HepG2 (cell line): ENCODE data around the gene KCNAB1. TPM values are rescaled to one million over a fixed set of nuclear protein-coding genes. Genes with fewer than 3 reads are reported as not detected.

Experiments
- ATAC-seq: fragments of 200-7000 bp; cut with Tn5 transposase; 3 replicates; pipeline ENCODE4 v1.9.1; 2020; ENCODE audit warnings: mild to moderate bottlenecking, moderate library complexity
- BruUV-seq: library from RNA; stranded (reverse); fragments of 400-500 nt; replicated peaks from 2 replicates; lab custom pipeline; 2021; lab: Mats Ljungman, UMichigan
- CTCF ChIA-PET: fragments of 300-600 bp; formaldehyde crosslinking; extraction: SDS; loops from one replicate; lab custom pipeline; 2021; ENCODE audit warnings: low total read pairs, inconsistent platforms, low intra/inter-chr PET ratio; lab: Yijun Ruan, JAX
- POLR2A ChIA-PET: fragments of 350-600 bp; sonication (Branson Sonifier 250); formaldehyde crosslinking; loops from one replicate; lab custom pipeline; 2020; ENCODE audit warnings: antibody characterized with exemption, inconsistent platforms; lab: Yijun Ruan, JAX
- DNase-seq: peaks from one replicate; pipeline ENCODE4 v3.0.0-alpha.2; 2015; ENCODE audit warnings: low spot score
- FAIRE-seq: peaks from 3 replicates; lab custom pipeline; 2011; peaks lifted over from hg19 to GRCh38; lab: Jason Lieb, UNC
- H2AFZ ChIP-seq: one replicate; pipeline ENCODE4 v1.6.1; 2011; ENCODE audit warnings: low read length, inconsistent platforms
- H3K27ac ChIP-seq: fragments of 300-600 bp; 3 replicates; pipeline ENCODE4 v1.8.0; 2011; ENCODE audit warnings: mixed run types, mild to moderate bottlenecking, mixed read lengths, low read length, inconsistent platforms; ENCODE audit not compliant: insufficient read depth; ENCODE audit errors: extremely low read length
- H3K27me3 ChIP-seq, 2 experiments: fragments of 200-600 bp in 1 of 2; 2 replicates in 1 of 2; 3 replicates in 1 of 2; pipeline versions ENCODE4 v1.6.0 to v1.8.0; 2011; ENCODE audit warnings: low read length in 2 of 2, mild to moderate bottlenecking in 2 of 2, moderate library complexity in 2 of 2, inconsistent platforms in 1 of 2; ENCODE audit not compliant: insufficient read depth in 2 of 2, control insufficient read depth in 1 of 2
- H3K36me3 ChIP-seq, 2 experiments: fragments of 200-600 bp in 1 of 2; replicated peaks in 1 of 2; 2 replicates in 1 of 2; 3 replicates in 1 of 2; pipeline versions ENCODE4 v1.5.1 to v1.8.0; 2011; ENCODE audit warnings: low read length in 2 of 2, inconsistent platforms in 1 of 2; ENCODE audit not compliant: insufficient read depth in 2 of 2, control insufficient read depth in 1 of 2
- H3K4me1 ChIP-seq: 2 replicates; pipeline ENCODE4 v1.5.1; 2012; ENCODE audit warnings: low read length, inconsistent platforms; ENCODE audit not compliant: insufficient read depth
- H3K4me2 ChIP-seq: 2 replicates; pipeline ENCODE4 v1.6.0; 2011; ENCODE audit warnings: low read depth, low read length, inconsistent platforms
- H3K4me3 ChIP-seq, 3 experiments: fragments of 200-600 bp in 1 of 3; sonication (generic), shearing (Covaris generic) in 1 of 3; replicated peaks in 1 of 3; 2 replicates each; pipeline ENCODE4 v1.5.1; 2011 to 2016; ENCODE audit warnings: low read length in 3 of 3, inconsistent platforms in 2 of 3, low read depth in 2 of 3, mild to moderate bottlenecking in 2 of 3, control low read depth in 1 of 3, mixed read lengths in 1 of 3; ENCODE audit not compliant: insufficient read depth in 1 of 3
- H3K79me2 ChIP-seq: one replicate; pipeline ENCODE4 v1.6.1; 2011; ENCODE audit warnings: low read length, inconsistent platforms; ENCODE audit not compliant: insufficient read depth
- H3K9ac ChIP-seq: 2 replicates; pipeline ENCODE4 v1.6.0; 2011; ENCODE audit warnings: mild to moderate bottlenecking, low read depth, low read length, inconsistent platforms; ENCODE audit not compliant: insufficient read depth
- H3K9me3 ChIP-seq: 2 replicates; pipeline ENCODE4 v1.5.1; 2012; ENCODE audit warnings: mild to moderate bottlenecking, low read length
- H4K20me1 ChIP-seq: 2 replicates; pipeline ENCODE4 v1.6.0; 2011; ENCODE audit warnings: inconsistent platforms, mild to moderate bottlenecking, low read length, moderate library complexity; ENCODE audit not compliant: insufficient read depth
- AGO2 ChIP-seq: fragments of 200-400 bp; formaldehyde crosslinking; optimal IDR thresholded peaks from 2 replicates; pipeline ENCODE3; 2017; ENCODE audit warnings: mild to moderate bottlenecking, low read depth, low read length, moderate library complexity
- HBP1 ChIP-seq: IDR thresholded peaks from 2 replicates; pipeline ENCODE4 v1.6.1; 2016; ENCODE audit warnings: low read depth, control low read depth
- IRF9 ChIP-seq: sonication (generic); formaldehyde crosslinking; IDR thresholded peaks from 2 replicates; pipeline ENCODE4 v1.8.0; 2022; ENCODE audit warnings: missing genetic modification reagents, mild to moderate bottlenecking, borderline replicate concordance
- ISL2 ChIP-seq: sonication (generic); formaldehyde crosslinking; IDR thresholded peaks from 2 replicates; pipeline ENCODE4 v1.5.0; 2020; ENCODE audit warnings: missing genetic modification reagents
- MAFG ChIP-seq: sonication (generic); formaldehyde crosslinking; IDR thresholded peaks from 2 replicates; pipeline ENCODE4 v1.5.1; 2020; ENCODE audit warnings: mild to moderate bottlenecking, missing genetic modification reagents
- MAZ ChIP-seq, 2 experiments: sonication (generic) in 1 of 2; formaldehyde crosslinking in 1 of 2; IDR thresholded peaks; 2 replicates each; pipeline versions ENCODE4 v1.5.0 to v1.6.1; 2012 to 2020; ENCODE audit warnings: low read depth in 2 of 2, mild to moderate bottlenecking in 2 of 2, borderline replicate concordance in 1 of 2, improper control_type of control experiment in 1 of 2, low read length in 1 of 2, missing genetic modification reagents in 1 of 2, moderate library complexity in 1 of 2
- NFE2L1 ChIP-seq: sonication (generic); formaldehyde crosslinking; IDR thresholded peaks from 2 replicates; pipeline ENCODE4 v1.4.0; 2020; ENCODE audit warnings: missing genetic modification reagents, mild to moderate bottlenecking, borderline replicate concordance
- NKX3-1 ChIP-seq: sonication (generic); formaldehyde crosslinking; IDR thresholded peaks from 2 replicates; pipeline ENCODE4 v1.5.0; 2020; ENCODE audit warnings: missing genetic modification reagents
- SIN3B ChIP-seq: fragments of 150-350 bp; IDR thresholded peaks from 2 replicates; pipeline ENCODE4 v1.6.1; 2014; ENCODE audit warnings: low read length
- SOX5 ChIP-seq: IDR thresholded peaks from 2 replicates; pipeline ENCODE4 v1.6.1; 2016; ENCODE audit warnings: borderline replicate concordance
- ZHX1 ChIP-seq: sonication (generic); formaldehyde crosslinking; IDR thresholded peaks from 2 replicates; pipeline ENCODE4 v1.8.1; 2022; ENCODE audit warnings: low read depth, mild to moderate bottlenecking, missing genetic modification reagents
- ZNF143 ChIP-seq: sonication (generic); formaldehyde crosslinking; IDR thresholded peaks from 2 replicates; pipeline ENCODE4 v1.4.0; 2020; ENCODE audit warnings: missing genetic modification reagents
- ZNF281 ChIP-seq: sonication (generic); formaldehyde crosslinking; IDR thresholded peaks from 2 replicates; pipeline ENCODE4 v1.4.0; 2020; ENCODE audit warnings: missing genetic modification reagents, borderline replicate concordance
- ZNF3 ChIP-seq: IDR thresholded peaks from 2 replicates; pipeline ENCODE4 v1.7.0; 2017; ENCODE audit warnings: inconsistent platforms
- ZNF337 ChIP-seq: sonication (generic); formaldehyde crosslinking; IDR thresholded peaks from 2 replicates; pipeline ENCODE4 v1.5.1; 2020; ENCODE audit warnings: missing genetic modification reagents, low read depth, mild to moderate bottlenecking, borderline replicate concordance
- ZNF605 ChIP-seq: sonication (generic); formaldehyde crosslinking; IDR thresholded peaks from 2 replicates; pipeline ENCODE4 v1.8.0; 2022; ENCODE audit warnings: mild to moderate bottlenecking, missing genetic modification reagents
- ZZZ3 ChIP-seq: sonication (generic); formaldehyde crosslinking; IDR thresholded peaks from 2 replicates; pipeline ENCODE4 v1.4.0; 2020; ENCODE audit warnings: missing genetic modification reagents, mild to moderate bottlenecking, borderline replicate concordance
- in situ Hi-C: cut with HindIII; loops from 2 replicates; pipeline ENCODE4 v1.10.0; 2017; ENCODE audit warnings: low pct_unique_long_range_greater_than_20kb; ENCODE audit not compliant: extremely low pct_ligation_motif_present
- intact Hi-C: fragments of 100-400 bp; cut with micrococcal nuclease; formaldehyde crosslinking; loops from one replicate; pipeline ENCODE4 v1.10.0; 2022; ENCODE audit not compliant: unreplicated experiment
- polyA plus RNA-seq, 8 experiments: library from polyadenylated mRNA; depleted of rRNA in 3 of 8; stranded (reverse) in 7 of 8; unstranded in 1 of 8; fragments of >200 nt; fragmentation: Illumina TruSeq in 4 of 8; extraction: Trizol in 4 of 8; gene quantifications; 2 replicates each; pipeline versions ENCODE4 v1.2.1 to v1.2.3, GENCODE V29; 2011 to 2016; ENCODE audit warnings: low read depth in 4 of 8, missing spikeins in 1 of 8, mixed read lengths in 1 of 8; ENCODE audit not compliant: insufficient read depth in 1 of 8
- total RNA-seq, 5 experiments: library from RNA; depleted of rRNA; stranded (reverse); fragments of >200 nt; fragmentation: Illumina TruSeq; extraction: Trizol; gene quantifications; 2 replicates each; pipeline ENCODE4 v1.2.3, GENCODE V29; 2016; ENCODE audit warnings: low read depth in 1 of 5

KCNAB1 gene
- total and polyA plus RNA-seq, 2 of the 13 experiments (the other 11 are each of a cell fraction or from before 2014, with no cell fraction given), result not detected

GRCh38 chr3:156131241-156131640 is 10.9 kb downstream of the KCNAB1 start (continued):
- no peak for TF ChIP-seq MAZ (IDR thresholded peaks at IDR 0.05; ENCODE audit: borderline replicate concordance, low read depth, low read length)
- TF ChIP-seq MAZ (CRISPR knock-in tag; IDR thresholded peaks at IDR 0.05; ENCODE audit: low read depth), result no peak
- TF ChIP-seq ZNF3 (CRISPR knock-in tag), result no peak
- no peak for TF ChIP-seq ZNF337 (CRISPR knock-in tag)
- no peak for TF ChIP-seq ZHX1 (CRISPR knock-in tag)
- no peak for TF ChIP-seq IRF9 (CRISPR knock-in tag)
- no peak for TF ChIP-seq AGO2

GRCh38 chr3:156131799-156132198 is 11.4 kb downstream of the KCNAB1 start:
- CTCF ChIA-PET, result no interaction called here
- Histone ChIP-seq H3K4me1 (no peaks in the 10 kb centered on the region), H2AFZ (no peak overlapping the region), H3K9ac (no peak overlapping the region), H3K4me2 (no peak overlapping the region), H4K20me1 (no peaks in the 10 kb centered on the region), H3K9me3 (no peaks in the 10 kb centered on the region), H3K27ac (no peak overlapping the region), H3K27me3 (no peaks in the 10 kb centered on the region), H3K79me2 (no peaks in the 10 kb centered on the region), H3K36me3 (no peaks in the 10 kb centered on the region), H3K4me3 (no peak overlapping the region)
- in situ Hi-C loops, result no loop called here
- POLR2A ChIA-PET, result no interaction called here
- intact Hi-C loops, result no loop called here
- ATAC-seq, result no peak
- BruUV-seq, result no TSS peak
- no peak for DNase-seq
- no peak for FAIRE-seq
- no peak for TF ChIP-seq NKX3-1 (CRISPR knock-in tag)
- no peak for TF ChIP-seq ZNF143
- no peak for TF ChIP-seq NFE2L1
- TF ChIP-seq ISL2 (CRISPR knock-in tag), result no peak
- no peak for TF ChIP-seq ZNF281 (CRISPR knock-in tag)
- TF ChIP-seq ZZZ3 (CRISPR knock-in tag), result no peak
- no peak for TF ChIP-seq MAFG (CRISPR knock-in tag)
- TF ChIP-seq HBP1 (CRISPR knock-in tag), result no peak
- TF ChIP-seq SIN3B, result no peak
- TF ChIP-seq SOX5 (CRISPR knock-in tag), result no peak
- TF ChIP-seq ZNF605 (CRISPR knock-in tag), result no peak
